GM19238 (cell line): ENCODE measurements around the gene EPHA2.
"Not testable (repeated sequence)": the region's sequence is repeated elsewhere in the genome, so short reads cannot be mapped to it uniquely, and the experiment has no call there.

Experiments used
- DNase-seq: peaks from one replicate; pipeline ENCODE4 v3.0.0; 2011; ENCODE audit warnings: low spot score; ENCODE audit not compliant: insufficient read length

EPHA2 gene

GRCh38 chr1:16168144-16168495, 12.3 kb upstream of the EPHA2 start:
- DNase-seq = not testable (repeated sequence)

GRCh38 chr1:16167331-16168143, 11.7 kb upstream of the EPHA2 start:
- peak; percentile 77 for DNase-seq

- DNase-seq = no peak
Measured at GRCh38 chr1:16166117-16166516, 10.2 kb upstream of the EPHA2 start.

- no peak for DNase-seq
Measured at GRCh38 chr1:16165548-16165947, 9.7 kb upstream of the EPHA2 start.

- no peak for DNase-seq
Measured at GRCh38 chr1:16165073-16165364, 9.2 kb upstream of the EPHA2 start.

- DNase-seq = no peak
Measured at GRCh38 chr1:16164213-16165072, 8.6 kb upstream of the EPHA2 start.

GRCh38 chr1:16163608-16164212, 7.8 kb upstream of the EPHA2 start:
- not testable (repeated sequence) for DNase-seq

- no peak for DNase-seq
Measured at GRCh38 chr1:16162163-16162822, 6.4 kb upstream of the EPHA2 start.

GRCh38 chr1:16161717-16162116, 5.8 kb upstream of the EPHA2 start:
- no peak for DNase-seq

- no peak for DNase-seq
Measured at GRCh38 chr1:16158993-16159831, 3.3 kb upstream of the EPHA2 start.

GRCh38 chr1:16158025-16158424, 2.2 kb upstream of the EPHA2 start:
- no peak for DNase-seq

GRCh38 chr1:16156848-16157495, 1.1 kb upstream of the EPHA2 start:
- DNase-seq = no peak

- no peak for DNase-seq
Measured at GRCh38 chr1:16153999-16154673, 1.7 kb downstream of the EPHA2 start.

GRCh38 chr1:16153096-16153998, 2.5 kb downstream of the EPHA2 start:
- DNase-seq = no peak

- DNase-seq = no peak
Measured at GRCh38 chr1:16152481-16153087, 3.3 kb downstream of the EPHA2 start.

GRCh38 chr1:16151995-16152384, 3.9 kb downstream of the EPHA2 start:
- DNase-seq = no peak

GRCh38 chr1:16151196-16151994, 4.5 kb downstream of the EPHA2 start:
- DNase-seq = no peak

- DNase-seq = no peak
Measured at GRCh38 chr1:16150508-16150907, 5.4 kb downstream of the EPHA2 start.
